ENCODE measurements around the gene FYCO1. TPM values are rescaled to one million over a fixed set of nuclear protein-coding genes. Genes with fewer than 3 reads are reported as not detected.

FYCO1 gene
- total and polyA plus RNA-seq, 9 of the 15 experiments (the other 6 are each of a cell fraction or from before 2014, with no cell fraction given): 2.1 to 13.8 (median 7.4) TPM

- TF ChIP-seq ZBTB12 (CRISPR knock-in tag; IDR thresholded peaks at IDR 0.05) (peak; percentile 69), SPI1 (IDR thresholded peaks at IDR 0.05; ENCODE audit: borderline replicate concordance, low read depth, low read length) (peak; percentile 80), BRF2 (IDR thresholded peaks at IDR 0.05; ENCODE audit: borderline replicate concordance, insufficient read depth, insufficient read length) (no peak), IRF1 (CRISPR knock-in tag; IDR thresholded peaks at IDR 0.05; ENCODE audit: borderline replicate concordance) (no peak), POLR2B (IDR thresholded peaks at IDR 0.05; ENCODE audit: low read depth, partially characterized antibody) (peak; percentile 59), HCFC1 (IDR thresholded peaks at IDR 0.05; ENCODE audit: low read depth, low read length) (peak; percentile 28; the same call in 1 of the 2 replicates), KDM5B (IDR thresholded peaks at IDR 0.05; ENCODE audit: insufficient replicate concordance, low read depth, low read length) (peak; percentile 62), ETV6 (IDR thresholded peaks at IDR 0.05; ENCODE audit: borderline replicate concordance in 1 of 2, low read depth in 2 of 2, low read length in 1 of 2) (no peak), ETV6 (CRISPR knock-in tag; IDR thresholded peaks at IDR 0.05; ENCODE audit: borderline replicate concordance) (no peak), TCF15 (CRISPR knock-in tag; IDR thresholded peaks at IDR 0.05) (no peak), EGR1 (conservative IDR thresholded peaks at IDR 0.05) (peak; percentile 40; the same call in 1 of the 2 replicates), CREB1 (IDR thresholded peaks at IDR 0.05) (peak; percentile 79), CREB1 (CRISPR knock-in tag; IDR thresholded peaks at IDR 0.05) (peak; percentile 81), RHOXF2B (CRISPR knock-in tag; conservative IDR thresholded peaks at IDR 0.05) (no peak), HNRNPLL (IDR thresholded peaks at IDR 0.05; ENCODE audit: low read depth, low read length, poor library complexity, severe bottlenecking) (peak; percentile 75), MYC (IDR thresholded peaks at IDR 0.05; ENCODE audit: low read depth, low read length) (peak; percentile 43; the same call in 1 of the 2 replicates), MYC (CRISPR knock-in tag; IDR thresholded peaks at IDR 0.05; ENCODE audit: borderline replicate concordance, low read depth) (no peak), TSC22D4 (tag; IDR thresholded peaks at IDR 0.05) (no peak), ATF3 (IDR thresholded peaks at IDR 0.05) (peak; percentile 81), ATF3 (CRISPR knock-in tag; conservative IDR thresholded peaks at IDR 0.05) (no peak), ZC3H8 (IDR thresholded peaks at IDR 0.05) (no peak), LCOR (CRISPR knock-in tag; IDR thresholded peaks at IDR 0.05) (0 out of 2 replicates have a peak, but pooled peaks have one; percentile 37)
Observed at GRCh38 chr3:46022909-46023785, 27.5 kb upstream of the FYCO1 start (continued).

All from K562 (cell line).